Keratinocyte (primary cell): ENCODE results near the gene WDR83. TPM values are rescaled to one million over a fixed set of nuclear protein-coding genes. Genes with fewer than 3 reads are reported as not detected.

Experiments
- DNase-seq: peaks from one replicate; pipeline ENCODE4 v3.0.0-alpha.2; 2011; ENCODE audit warnings: low read depth, missing footprints, low spot score
- FAIRE-seq: peaks from 2 replicates; lab custom pipeline; 2011; peaks lifted over from hg19 to GRCh38; lab: Jason Lieb, UNC
- H2AFZ ChIP-seq: 2 replicates; pipeline ENCODE4 v1.6.0; 2012; ENCODE audit warnings: low read length, control low read depth, inconsistent platforms; ENCODE audit not compliant: control insufficient read depth
- H3K27ac ChIP-seq: 2 replicates; pipeline ENCODE4 v1.5.1; 2011; ENCODE audit warnings: low read length; ENCODE audit not compliant: control insufficient read depth, insufficient read depth
- H3K27me3 ChIP-seq: 3 replicates; pipeline ENCODE4 v1.6.0; 2011; ENCODE audit warnings: low read length; ENCODE audit not compliant: control insufficient read depth, insufficient read depth; ENCODE audit errors: extremely low read depth
- H3K36me3 ChIP-seq, 2 experiments: 2 replicates in 1 of 2; 3 replicates in 1 of 2; pipeline ENCODE4 v1.5.1; 2011; ENCODE audit warnings: low read length in 2 of 2, mild to moderate bottlenecking in 1 of 2; ENCODE audit not compliant: control insufficient read depth in 2 of 2, insufficient read depth in 2 of 2; ENCODE audit errors: extremely low read depth in 1 of 2
- H3K4me1 ChIP-seq: 3 replicates; pipeline ENCODE4 v1.5.1; 2011; ENCODE audit warnings: low read length; ENCODE audit not compliant: control insufficient read depth, insufficient read depth; ENCODE audit errors: extremely low read depth
- H3K4me2 ChIP-seq: 3 replicates; pipeline ENCODE4 v1.6.0; 2011; ENCODE audit warnings: low read depth, low read length; ENCODE audit not compliant: control insufficient read depth, insufficient read depth; ENCODE audit errors: extremely low read depth
- H3K4me3 ChIP-seq, 3 experiments: fragments of 200-600 bp in 1 of 3; sonication (generic) in 1 of 3; 2 replicates in 2 of 3; 3 replicates in 1 of 3; pipeline ENCODE4 v1.5.1; 2011 to 2016; ENCODE audit warnings: low read length in 3 of 3, mild to moderate bottlenecking in 3 of 3, control low read depth in 2 of 3, inconsistent platforms in 1 of 3, low read depth in 1 of 3, mixed read lengths in 1 of 3, mixed run types in 1 of 3, moderate library complexity in 1 of 3; ENCODE audit not compliant: control insufficient read depth in 2 of 3, insufficient read depth in 2 of 3; ENCODE audit errors: extremely low read depth in 1 of 3
- H3K79me2 ChIP-seq: 2 replicates; pipeline ENCODE4 v1.6.0; 2012; ENCODE audit warnings: low read length; ENCODE audit not compliant: control insufficient read depth, insufficient read depth
- H3K9ac ChIP-seq: 3 replicates; pipeline ENCODE4 v1.6.0; 2011; ENCODE audit warnings: low read length; ENCODE audit not compliant: control insufficient read depth, insufficient read depth; ENCODE audit errors: extremely low read depth
- H3K9me1 ChIP-seq: 3 replicates; pipeline ENCODE4 v1.6.0; 2011; ENCODE audit warnings: low read length; ENCODE audit not compliant: control insufficient read depth, insufficient read depth; ENCODE audit errors: extremely low read depth
- H3K9me3 ChIP-seq: 2 replicates; pipeline ENCODE4 v1.5.1; 2012; ENCODE audit warnings: low read depth, low read length; ENCODE audit not compliant: control insufficient read depth
- H4K20me1 ChIP-seq: 3 replicates; pipeline ENCODE4 v1.6.0; 2011; ENCODE audit warnings: low read length; ENCODE audit not compliant: control insufficient read depth, insufficient read depth; ENCODE audit errors: extremely low read depth
- EZH2 ChIP-seq: IDR thresholded peaks from one replicate; pipeline ENCODE4 v1.6.1; 2012; ENCODE audit warnings: inconsistent platforms, mild to moderate bottlenecking, low read length, moderate library complexity
- dilution Hi-C: fragments of 300-500 bp; cut with MboI; formaldehyde crosslinking; loops from one replicate; pipeline ENCODE4 v1.7.0; 2020; ENCODE audit warnings: low sequenced_read_pairs; ENCODE audit not compliant: extremely low pct_ligation_motif_present
- polyA plus RNA-seq, 5 experiments: library from polyadenylated mRNA; depleted of rRNA in 3 of 5; stranded (reverse) in 3 of 5; stranded (forward) in 1 of 5; unstranded in 1 of 5; fragments of >200 nt; gene quantifications; 1 replicate in 1 of 5; 2 replicates in 3 of 5; 3 replicates in 1 of 5; pipeline versions ENCODE4 v1.2.1 to v1.2.3, GENCODE V29; 2011 to 2012; ENCODE audit warnings: missing spikeins in 2 of 5, low read depth in 1 of 5, low replicate concordance in 1 of 5
- TF ChIP-seq, protein P1 (sequence below), 3 experiments: IDR thresholded peaks in 1 of 3; conservative IDR thresholded peaks in 1 of 3; optimal IDR thresholded peaks in 1 of 3; 2 replicates in 2 of 3; 3 replicates in 1 of 3; pipeline versions ENCODE3 to v1.5.1; 2011; ENCODE audit warnings: low read length in 3 of 3, mild to moderate bottlenecking in 3 of 3, moderate library complexity in 2 of 3, control low read depth in 1 of 3, inconsistent platforms in 1 of 3; ENCODE audit not compliant: insufficient read depth in 2 of 3; ENCODE audit errors: extremely low read depth in 1 of 3

WDR83 gene
- polyA plus RNA-seq, 1 donor (not counting 4 experiments of a cell fraction or from before 2014, with no cell fraction given) = 3.8 TPM

DNA sequence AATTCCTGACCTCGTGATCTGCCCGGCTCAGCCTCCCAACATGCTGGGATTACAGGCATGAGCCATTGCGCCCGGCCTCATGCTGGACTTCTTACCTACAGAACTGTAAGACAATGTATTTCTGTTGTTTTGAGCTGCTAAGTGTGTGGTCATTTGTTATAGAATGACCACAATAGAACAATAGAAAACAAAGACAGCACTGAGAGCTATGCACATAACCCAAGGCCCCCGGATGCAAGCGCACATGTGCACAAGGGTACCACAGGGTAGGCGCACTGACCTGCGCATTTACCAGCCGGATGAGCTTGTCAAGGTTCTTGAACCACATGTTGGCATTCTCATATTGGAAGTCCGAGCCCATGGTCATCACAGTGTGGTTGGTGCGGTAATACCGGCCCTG lies 5.6 kb upstream of the WDR83 start:
- FAIRE-seq = no peak
- peaks cover 3% of the 10 kb centered on the region for H3K79me2 ChIP-seq
- no peaks in the 10 kb centered on the region for H3K9me3 ChIP-seq
- no peak overlapping the region for H3K4me3 ChIP-seq
- no peak overlapping the region for H3K9ac ChIP-seq
- no peak overlapping the region for H2AFZ ChIP-seq
- H3K4me1 ChIP-seq = peaks cover 4% of the 10 kb centered on the region
- H3K4me2 ChIP-seq = no peak overlapping the region
- H4K20me1 ChIP-seq = no peaks in the 10 kb centered on the region
- H3K9me1 ChIP-seq = peaks cover 3% of the 10 kb centered on the region
- peaks cover 22% of the 10 kb centered on the region in 2 experiments for H3K36me3 ChIP-seq
- dilution Hi-C loops = no loop called here
- no peak for DNase-seq
- no peak overlapping the region for H3K27ac ChIP-seq
- H3K27me3 ChIP-seq = no peaks in the 10 kb centered on the region
- TF ChIP-seq, protein P1, sequence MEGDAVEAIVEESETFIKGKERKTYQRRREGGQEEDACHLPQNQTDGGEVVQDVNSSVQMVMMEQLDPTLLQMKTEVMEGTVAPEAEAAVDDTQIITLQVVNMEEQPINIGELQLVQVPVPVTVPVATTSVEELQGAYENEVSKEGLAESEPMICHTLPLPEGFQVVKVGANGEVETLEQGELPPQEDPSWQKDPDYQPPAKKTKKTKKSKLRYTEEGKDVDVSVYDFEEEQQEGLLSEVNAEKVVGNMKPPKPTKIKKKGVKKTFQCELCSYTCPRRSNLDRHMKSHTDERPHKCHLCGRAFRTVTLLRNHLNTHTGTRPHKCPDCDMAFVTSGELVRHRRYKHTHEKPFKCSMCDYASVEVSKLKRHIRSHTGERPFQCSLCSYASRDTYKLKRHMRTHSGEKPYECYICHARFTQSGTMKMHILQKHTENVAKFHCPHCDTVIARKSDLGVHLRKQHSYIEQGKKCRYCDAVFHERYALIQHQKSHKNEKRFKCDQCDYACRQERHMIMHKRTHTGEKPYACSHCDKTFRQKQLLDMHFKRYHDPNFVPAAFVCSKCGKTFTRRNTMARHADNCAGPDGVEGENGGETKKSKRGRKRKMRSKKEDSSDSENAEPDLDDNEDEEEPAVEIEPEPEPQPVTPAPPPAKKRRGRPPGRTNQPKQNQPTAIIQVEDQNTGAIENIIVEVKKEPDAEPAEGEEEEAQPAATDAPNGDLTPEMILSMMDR (optimal IDR thresholded peaks at IDR 0.05 in 1 of 3, IDR thresholded peaks at IDR 0.05 in 1 of 3, conservative IDR thresholded peaks at IDR 0.05 in 1 of 3; ENCODE audit: extremely low read depth in 1 of 3, insufficient read depth in 2 of 3, low read length in 3 of 3) = no peak
- no peak for TF ChIP-seq EZH2

DNA sequence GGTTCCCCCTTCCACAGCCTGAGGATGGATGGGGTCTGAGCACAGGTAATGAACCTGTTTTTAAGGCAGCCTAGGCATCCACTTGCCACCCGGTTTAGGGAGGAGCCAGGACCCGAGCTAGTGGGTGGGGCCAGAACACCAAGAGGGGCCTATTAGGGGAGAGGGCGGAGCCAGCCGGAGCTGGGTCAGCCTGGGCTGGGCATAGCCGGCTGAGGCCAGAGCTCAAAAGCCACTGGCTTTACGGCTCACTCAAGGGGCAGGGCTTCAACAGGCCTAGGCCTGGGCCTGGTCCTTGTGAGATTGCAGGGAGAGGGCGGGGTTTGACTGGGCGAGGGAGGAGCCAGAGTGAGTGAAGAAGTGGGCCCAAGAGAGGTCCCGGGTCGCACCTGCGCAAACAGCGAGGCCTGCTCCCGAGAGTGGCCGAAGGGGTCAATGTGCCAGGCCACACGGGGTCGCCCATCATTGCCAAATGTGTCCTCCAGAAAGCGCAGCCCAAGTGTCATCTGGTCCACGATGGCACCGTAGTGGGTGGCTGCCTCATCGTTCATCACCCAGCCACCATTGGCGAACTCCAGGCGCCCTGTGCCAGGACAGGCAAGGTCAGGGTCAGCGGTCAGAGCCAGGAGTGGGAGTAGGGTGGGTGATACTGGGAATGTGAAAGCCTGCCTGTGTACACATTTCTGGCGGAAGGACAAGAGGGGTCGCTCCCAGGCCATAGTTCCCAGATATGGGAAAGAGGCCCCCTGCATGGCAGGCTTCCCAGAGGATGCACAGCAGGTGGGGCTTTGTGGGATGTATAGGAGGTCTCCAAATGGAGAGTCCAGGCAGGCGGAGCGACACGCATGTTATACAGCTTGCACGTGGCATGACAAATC lies 2.0 kb upstream of the WDR83 start:
- Histone ChIP-seq H3K27me3 (no peaks in the 10 kb centered on the region), H3K79me2 (peaks cover 31% of the 10 kb centered on the region), H3K4me2 (no peak overlapping the region), H2AFZ (no peak overlapping the region), H3K9me1 (peaks cover 3% of the 10 kb centered on the region), H3K9ac (no peak overlapping the region), H3K9me3 (no peaks in the 10 kb centered on the region), H3K36me3 (peaks cover 17 to 23% of the 10 kb centered on the region in 2 experiments), H3K27ac (no peak overlapping the region), H3K4me3 (no peak overlapping the region), H3K4me1 (peaks cover 25% of the 10 kb centered on the region), H4K20me1 (no peaks in the 10 kb centered on the region)
- no peak for TF ChIP-seq EZH2
- TF ChIP-seq, protein P1 (optimal IDR thresholded peaks at IDR 0.05 in 1 of 3, IDR thresholded peaks at IDR 0.05 in 1 of 3, conservative IDR thresholded peaks at IDR 0.05 in 1 of 3; ENCODE audit: extremely low read depth in 1 of 3, insufficient read depth in 2 of 3, low read length in 3 of 3) = no peak
- FAIRE-seq = no peak
- dilution Hi-C loops = no loop called here
- DNase-seq = no peak
